Measurements from ENCODE around the gene CSF1R.

GRCh38 chr5:150066436-150066835, 19.9 kb downstream of the CSF1R start:
- no peak for TF ChIP-seq CTCF (IDR thresholded peaks at IDR 0.05; ENCODE audit: extremely low read depth in 1 of 2, insufficient read depth in 1 of 2, low read depth in 1 of 2, low read length in 2 of 2)
- no peak for TF ChIP-seq POLR2AphosphoS5 (IDR thresholded peaks at IDR 0.05; ENCODE audit: insufficient read depth, low read depth, low read length)
- TF ChIP-seq JUN (IDR thresholded peaks at IDR 0.05; ENCODE audit: borderline replicate concordance, insufficient read depth, insufficient read length, low read depth): no peak
- no peak for TF ChIP-seq POLR2A (IDR thresholded peaks at IDR 0.05; ENCODE audit: low read depth, low read length)
